HL-60 (cell line): ENCODE measurements around the gene HOXD4.

Experiments used
- POLR2AphosphoS5 ChIP-seq: IDR thresholded peaks from 2 replicates; pipeline ENCODE4 v1.6.1; 2012; ENCODE audit warnings: low read depth
- TF ChIP-seq, protein P1 (sequence below): IDR thresholded peaks from one replicate; pipeline ENCODE4 v1.5.1; 2011; ENCODE audit warnings: low read length, control low read depth, inconsistent platforms; ENCODE audit not compliant: insufficient read depth

DNA sequence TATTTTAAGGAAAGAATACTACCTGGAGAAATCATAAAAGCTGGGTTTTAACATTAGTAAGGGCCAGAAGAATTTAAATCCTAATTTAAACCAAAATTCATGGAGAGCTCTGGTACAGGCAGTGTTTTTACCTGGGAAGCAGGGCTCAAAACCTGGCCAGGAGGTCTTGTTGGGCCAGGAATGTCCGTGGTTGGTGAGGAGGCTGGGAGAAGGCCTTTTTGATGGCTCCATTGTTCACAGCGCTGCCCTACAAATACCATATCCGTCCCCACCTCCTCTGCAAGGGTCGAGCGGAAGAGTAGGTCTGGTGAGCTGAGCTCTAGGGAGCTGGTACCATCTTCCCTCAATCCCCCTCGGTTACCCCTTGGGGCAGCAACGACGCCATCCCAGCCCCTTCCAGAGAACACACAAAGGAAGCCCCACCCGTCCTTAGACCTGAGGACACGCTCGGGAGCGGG, 26.3 kb downstream of the HOXD4 start:
- TF ChIP-seq, protein P1, sequence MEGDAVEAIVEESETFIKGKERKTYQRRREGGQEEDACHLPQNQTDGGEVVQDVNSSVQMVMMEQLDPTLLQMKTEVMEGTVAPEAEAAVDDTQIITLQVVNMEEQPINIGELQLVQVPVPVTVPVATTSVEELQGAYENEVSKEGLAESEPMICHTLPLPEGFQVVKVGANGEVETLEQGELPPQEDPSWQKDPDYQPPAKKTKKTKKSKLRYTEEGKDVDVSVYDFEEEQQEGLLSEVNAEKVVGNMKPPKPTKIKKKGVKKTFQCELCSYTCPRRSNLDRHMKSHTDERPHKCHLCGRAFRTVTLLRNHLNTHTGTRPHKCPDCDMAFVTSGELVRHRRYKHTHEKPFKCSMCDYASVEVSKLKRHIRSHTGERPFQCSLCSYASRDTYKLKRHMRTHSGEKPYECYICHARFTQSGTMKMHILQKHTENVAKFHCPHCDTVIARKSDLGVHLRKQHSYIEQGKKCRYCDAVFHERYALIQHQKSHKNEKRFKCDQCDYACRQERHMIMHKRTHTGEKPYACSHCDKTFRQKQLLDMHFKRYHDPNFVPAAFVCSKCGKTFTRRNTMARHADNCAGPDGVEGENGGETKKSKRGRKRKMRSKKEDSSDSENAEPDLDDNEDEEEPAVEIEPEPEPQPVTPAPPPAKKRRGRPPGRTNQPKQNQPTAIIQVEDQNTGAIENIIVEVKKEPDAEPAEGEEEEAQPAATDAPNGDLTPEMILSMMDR = no peak
- TF ChIP-seq POLR2AphosphoS5 = no peak
